Bronchus fibroblast of lung (primary cell): ENCODE results near the gene KRTAP4-1. TPM values are rescaled to one million over a fixed set of nuclear protein-coding genes. Genes with fewer than 3 reads are reported as not detected.

Experiments
- total RNA-seq: library from RNA; depleted of rRNA; stranded (reverse); fragments of >200 nt; gene quantifications from 2 replicates; pipeline ENCODE4 v1.2.3, GENCODE V29; 2015

Gene KRTAP4-1
- not detected in 2 replicates for total RNA-seq

DNA sequence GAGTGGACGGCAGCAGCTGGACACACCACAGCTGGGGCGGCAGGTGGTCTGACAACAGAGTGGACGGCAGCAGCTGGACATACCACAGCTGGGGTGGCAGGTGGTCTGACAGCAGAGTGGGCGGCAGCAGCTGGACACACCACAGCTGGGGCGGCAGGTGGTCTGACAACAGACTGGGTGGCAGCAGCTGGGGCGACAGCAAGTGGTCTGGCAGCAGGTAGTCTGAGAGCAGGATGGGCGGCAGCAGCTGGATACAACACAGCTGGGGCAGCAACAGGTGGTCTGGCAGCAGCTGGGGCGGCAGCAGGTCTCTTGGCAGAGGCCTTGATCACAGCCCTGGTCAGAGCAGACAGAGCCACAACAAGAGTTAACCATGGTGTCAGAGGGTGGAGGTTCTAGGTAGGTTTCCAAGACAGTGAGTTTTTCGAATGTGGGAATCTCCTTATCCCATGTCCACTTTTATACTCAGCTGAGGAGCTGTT is at the start of gene KRTAP4-1:
Gene KRTAP4-1 (minus strand): TSS at position 432 of the 482 bp plus-strand sequence. CDS start 57 bp downstream, at position 375.

DNA sequence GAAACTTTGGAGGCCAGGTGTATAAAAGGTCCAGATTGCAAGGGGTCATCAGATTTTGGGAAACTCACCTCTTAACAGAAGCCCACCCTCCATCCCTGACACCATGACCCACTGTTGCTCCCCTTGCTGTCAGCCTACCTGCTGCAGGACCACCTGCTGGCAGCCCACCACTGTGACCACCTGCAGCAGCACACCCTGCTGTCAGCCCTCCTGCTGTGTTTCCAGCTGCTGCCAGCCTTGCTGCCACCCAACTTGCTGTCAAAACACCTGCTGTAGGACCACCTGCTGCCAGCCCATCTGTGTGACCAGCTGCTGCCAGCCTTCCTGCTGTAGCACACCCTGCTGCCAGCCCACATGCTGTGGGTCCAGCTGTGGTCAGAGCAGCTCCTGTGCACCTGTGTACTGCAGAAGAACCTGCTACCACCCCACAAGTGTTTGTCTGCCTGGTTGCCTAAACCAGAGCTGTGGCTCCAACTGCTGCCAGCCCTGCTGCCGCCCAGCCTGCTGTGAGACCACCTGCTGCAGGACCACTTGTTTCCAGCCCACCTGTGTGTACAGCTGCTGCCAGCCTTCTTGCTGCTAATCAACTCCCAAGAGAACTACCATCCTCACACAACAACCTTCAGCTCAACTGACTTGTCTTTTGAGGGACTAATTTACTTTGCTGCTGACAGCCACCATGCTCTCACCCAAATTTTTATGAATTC is 47.8 kb upstream of the KRTAP4-1 start, which contains the start of gene KRTAP9-3:
Gene KRTAP9-3 (plus strand): TSS at position 51 of the 707 bp plus-strand sequence. CDS start 53 bp downstream, at position 104.

DNA sequence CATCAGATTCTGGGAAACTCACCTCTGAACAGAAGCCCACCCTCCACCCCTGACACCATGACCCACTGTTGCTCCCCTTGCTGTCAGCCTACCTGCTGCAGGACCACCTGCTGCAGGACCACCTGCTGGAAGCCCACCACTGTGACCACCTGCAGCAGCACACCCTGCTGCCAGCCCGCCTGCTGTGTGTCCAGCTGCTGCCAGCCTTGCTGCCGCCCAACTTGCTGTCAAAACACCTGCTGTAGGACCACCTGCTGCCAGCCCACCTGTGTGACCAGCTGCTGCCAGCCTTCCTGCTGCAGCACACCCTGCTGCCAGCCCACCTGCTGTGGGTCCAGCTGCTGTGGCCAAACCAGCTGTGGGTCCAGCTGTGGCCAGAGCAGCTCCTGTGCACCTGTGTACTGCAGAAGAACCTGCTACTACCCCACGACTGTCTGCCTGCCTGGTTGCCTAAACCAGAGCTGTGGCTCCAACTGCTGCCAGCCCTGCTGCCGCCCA is 41.9 kb upstream of the KRTAP4-1 start, which contains the start of gene KRTAP9-2:
Gene KRTAP9-2 (plus strand): TSS at position 51 of the 498 bp plus-strand sequence. CDS start 7 bp downstream, at position 58.

DNA sequence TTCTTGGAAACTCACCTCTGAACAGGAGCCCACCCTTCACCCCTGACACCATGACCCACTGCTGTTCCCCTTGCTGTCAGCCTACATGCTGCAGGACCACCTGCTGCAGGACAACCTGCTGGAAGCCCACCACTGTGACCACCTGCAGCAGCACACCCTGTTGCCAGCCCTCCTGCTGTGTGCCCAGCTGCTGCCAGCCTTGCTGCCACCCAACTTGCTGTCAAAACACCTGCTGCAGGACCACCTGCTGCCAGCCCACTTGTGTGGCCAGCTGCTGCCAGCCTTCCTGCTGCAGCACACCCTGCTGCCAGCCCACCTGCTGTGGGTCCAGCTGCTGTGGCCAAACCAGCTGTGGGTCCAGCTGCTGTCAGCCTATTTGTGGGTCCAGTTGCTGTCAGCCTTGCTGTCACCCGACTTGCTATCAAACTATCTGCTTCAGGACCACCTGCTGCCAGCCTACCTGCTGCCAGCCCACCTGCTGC is 5.2 kb upstream of the KRTAP4-1 start, which contains the start of gene KRTAP9-1:
Gene KRTAP9-1 (plus strand): TSS at position 51 of the 482 bp plus-strand sequence. CDS start 0 bp downstream, at position 51.

DNA sequence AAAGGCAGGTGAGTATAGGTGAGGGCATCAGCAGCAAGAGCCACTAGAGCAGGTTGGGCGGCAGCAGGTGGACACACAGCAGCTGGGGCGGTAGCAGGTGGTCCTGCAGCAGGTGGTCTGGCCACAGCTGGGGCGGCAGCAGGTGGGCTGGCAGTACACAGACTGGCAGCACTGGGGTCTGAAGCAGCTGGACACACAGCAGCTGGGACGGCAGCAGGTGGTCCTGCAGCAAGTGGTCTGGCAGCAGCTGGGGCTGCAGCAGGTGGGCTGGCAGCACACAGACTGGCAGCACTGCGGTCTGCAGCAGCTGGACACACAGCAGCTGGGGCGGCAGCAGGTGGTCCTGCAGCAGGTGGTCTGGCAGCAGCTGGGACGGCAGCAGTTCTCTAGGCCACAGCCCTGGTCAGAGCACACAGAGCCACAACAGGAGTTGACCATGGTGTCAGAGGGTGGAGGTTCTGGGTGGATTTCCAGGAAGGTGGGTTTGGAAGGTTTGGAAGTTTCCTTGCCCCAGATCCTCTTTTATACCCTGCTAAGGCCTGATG is 6.9 kb downstream of the KRTAP4-1 start, which contains the start of gene KRTAP4-2:
Gene KRTAP4-2 (minus strand): TSS at position 495 of the 545 bp plus-strand sequence. CDS start 57 bp downstream, at position 438.

DNA sequence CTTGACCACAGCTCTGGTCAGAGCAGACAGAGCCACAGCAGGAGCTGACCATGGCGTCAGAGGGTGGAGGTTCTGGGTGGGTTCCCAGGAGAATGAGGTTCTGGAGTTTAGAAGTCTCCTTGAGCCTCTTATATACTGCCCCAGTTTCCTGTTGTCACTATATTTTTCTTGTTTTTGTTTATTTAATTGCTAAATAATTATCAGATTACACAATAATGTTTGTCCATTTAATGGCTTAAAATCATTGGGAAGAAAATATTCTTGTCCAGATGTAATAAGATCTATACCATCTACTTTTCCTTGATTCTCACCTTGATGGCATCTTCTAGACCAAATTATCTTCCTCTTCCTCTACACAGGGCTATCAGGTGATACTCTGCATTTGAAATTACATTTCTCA is 16.6 kb downstream of the KRTAP4-1 start, which contains the start of gene KRTAP4-3:
Gene KRTAP4-3 (minus strand): TSS at position 101 of the 400 bp plus-strand sequence. CDS start 49 bp downstream, at position 52.

DNA sequence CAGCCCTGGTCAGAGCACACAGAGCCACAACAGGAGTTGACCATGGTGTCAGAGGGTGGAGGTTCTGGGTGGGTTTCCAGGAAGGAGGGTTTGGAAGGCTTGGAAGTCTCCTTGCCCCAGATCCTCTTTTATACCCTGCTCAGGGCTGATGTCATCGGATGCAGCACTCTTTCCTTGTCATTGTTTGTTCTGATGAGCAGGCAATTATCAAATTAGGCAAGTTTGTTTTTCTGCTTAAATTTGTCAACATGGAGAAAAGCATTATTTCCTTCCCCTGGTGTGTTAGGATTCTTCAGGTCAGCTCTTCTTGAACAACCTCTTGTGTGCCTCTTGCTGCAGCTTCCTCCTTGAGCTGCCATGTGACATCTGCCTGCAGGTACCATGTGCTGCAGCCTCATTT is 24.1 kb downstream of the KRTAP4-1 start, which contains the start of gene KRTAP4-4:
Gene KRTAP4-4 (minus strand): TSS at position 101 of the 400 bp plus-strand sequence. CDS start 57 bp downstream, at position 44.

DNA sequence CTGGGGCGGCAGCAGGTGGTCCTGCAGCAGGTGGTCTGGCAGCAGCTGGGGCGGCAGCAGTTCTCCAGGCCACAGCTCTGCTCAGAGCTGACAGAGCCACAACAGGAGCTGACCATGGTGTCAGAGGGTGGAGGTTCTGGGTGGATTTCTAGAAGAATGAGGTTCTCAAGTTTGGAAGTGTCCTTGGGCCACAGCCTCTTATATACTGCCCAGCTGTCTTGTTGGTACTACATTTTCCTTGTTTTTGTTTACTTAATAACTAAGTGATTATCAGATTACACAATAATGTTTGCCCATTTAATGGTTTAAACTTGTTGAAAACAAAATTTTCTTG is 35.1 kb downstream of the KRTAP4-1 start, which contains the start of gene KRTAP4-5:
Gene KRTAP4-5 (minus strand): TSS at position 174 of the 334 bp plus-strand sequence. CDS start 58 bp downstream, at position 116.

DNA sequence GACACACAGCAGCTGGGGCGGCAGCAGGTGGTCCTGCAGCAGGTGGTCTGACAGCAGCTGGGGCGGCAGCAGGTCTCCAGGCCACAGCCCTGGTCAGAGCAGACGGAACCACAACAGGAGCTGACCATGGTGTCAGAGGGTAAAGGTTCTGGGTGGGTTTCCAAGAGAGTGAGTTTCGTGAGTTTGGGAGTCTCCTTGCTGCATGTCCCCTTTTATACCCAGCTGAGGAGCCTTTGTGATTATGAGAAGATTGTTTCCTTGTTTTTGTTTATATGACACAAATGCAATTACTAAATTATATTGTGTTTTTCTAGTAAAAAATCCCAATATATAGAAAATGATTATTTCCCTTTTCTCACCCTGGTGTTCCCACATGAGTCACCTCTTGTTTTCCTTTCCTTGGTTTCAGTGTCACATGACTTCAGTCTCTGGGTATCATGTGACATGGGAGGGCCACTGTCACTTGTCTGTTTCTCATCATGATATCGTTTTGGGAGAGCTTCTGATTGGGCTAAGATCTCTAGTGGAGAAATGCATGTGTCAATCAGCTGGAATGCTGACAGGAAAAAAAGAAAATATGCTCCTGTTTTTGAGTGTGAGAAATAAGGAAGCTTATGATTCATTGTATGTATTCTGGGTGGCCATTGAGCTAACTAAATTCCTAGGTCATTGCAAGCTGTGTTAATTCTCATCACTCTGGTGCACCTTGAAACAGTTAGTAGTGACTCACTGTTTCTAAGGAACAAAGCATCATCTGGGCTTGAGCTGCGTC is 44.2 kb downstream of the KRTAP4-1 start, which contains the start of gene KRTAP4-6:
Gene KRTAP4-6 (minus strand): TSS at position 185 of the 772 bp plus-strand sequence. CDS start 57 bp downstream, at position 128.

Other genes starting within 250 kb of the KRTAP4-1 start
- gene KRT23, start 247.3 kb downstream of the KRTAP4-1 start, total RNA-seq, result under 0.01 TPM in 1 of 2 replicates, not detected in the other
- not detected in 2 replicates for gene KRT39, start 218.0 kb downstream of the KRTAP4-1 start, total RNA-seq
- gene KRT40, start 200.6 kb downstream of the KRTAP4-1 start, total RNA-seq, result not detected in 2 replicates
- not detected in 2 replicates for gene KRTAP3-3, start 190.7 kb downstream of the KRTAP4-1 start, total RNA-seq
- not detected in 2 replicates for gene KRTAP3-2, start 185.0 kb downstream of the KRTAP4-1 start, total RNA-seq
- gene KRTAP3-1, start 175.8 kb downstream of the KRTAP4-1 start, total RNA-seq, result not detected in 2 replicates
- gene KRTAP1-5, start 157.7 kb downstream of the KRTAP4-1 start, total RNA-seq, result 0.50 and 0.59 TPM in 2 replicates
- gene KRTAP1-4, start 154.7 kb downstream of the KRTAP4-1 start, total RNA-seq, result not detected in 2 replicates
- gene KRTAP1-3, start 150.0 kb downstream of the KRTAP4-1 start, total RNA-seq, result not detected in 2 replicates
- not detected in 2 replicates for gene KRTAP1-1, start 143.5 kb downstream of the KRTAP4-1 start, total RNA-seq
- gene KRTAP2-1, start 137.6 kb downstream of the KRTAP4-1 start, total RNA-seq, result not detected in 2 replicates
- not detected in 2 replicates for gene KRTAP2-2, start 129.7 kb downstream of the KRTAP4-1 start, total RNA-seq
- not detected in 2 replicates for gene KRTAP2-3, start 124.8 kb downstream of the KRTAP4-1 start, total RNA-seq
- not detected in 2 replicates for gene KRTAP2-4, start 119.0 kb downstream of the KRTAP4-1 start, total RNA-seq
- not detected in 2 replicates for gene KRTAP4-7, start 100.8 kb downstream of the KRTAP4-1 start, total RNA-seq
- not detected in 2 replicates for gene KRTAP4-8, start 86.8 kb downstream of the KRTAP4-1 start, total RNA-seq
- not detected in 2 replicates for gene KRTAP4-16, start 82.7 kb downstream of the KRTAP4-1 start, total RNA-seq
- not detected in 2 replicates for gene KRTAP4-9, start 79.5 kb downstream of the KRTAP4-1 start, total RNA-seq
- gene KRTAP4-11, start 66.5 kb downstream of the KRTAP4-1 start, total RNA-seq, result not detected in 2 replicates
- gene KRTAP4-12, start 60.7 kb downstream of the KRTAP4-1 start, total RNA-seq, result not detected in 2 replicates
- gene KRTAP4-6, start 44.4 kb downstream of the KRTAP4-1 start, total RNA-seq, result not detected in 2 replicates
- gene KRTAP4-5, start 35.1 kb downstream of the KRTAP4-1 start, total RNA-seq, result not detected in 2 replicates
- not detected in 2 replicates for gene KRTAP4-4, start 24.2 kb downstream of the KRTAP4-1 start, total RNA-seq
- gene KRTAP4-3, start 16.7 kb downstream of the KRTAP4-1 start, total RNA-seq, result not detected in 2 replicates
- gene KRTAP4-2, start 6.7 kb downstream of the KRTAP4-1 start, total RNA-seq, result not detected in 2 replicates
- not detected in 2 replicates for gene KRTAP9-1, start 5.0 kb upstream of the KRTAP4-1 start, total RNA-seq
- not detected in 2 replicates for gene KRTAP9-2, start 41.7 kb upstream of the KRTAP4-1 start, total RNA-seq
- not detected in 2 replicates for gene KRTAP9-3, start 47.5 kb upstream of the KRTAP4-1 start, total RNA-seq
- not detected in 2 replicates for gene KRTAP9-8, start 53.1 kb upstream of the KRTAP4-1 start, total RNA-seq
- gene KRTAP9-4, start 64.8 kb upstream of the KRTAP4-1 start, total RNA-seq, result not detected in 2 replicates
- not detected in 2 replicates for gene KRTAP9-9, start 70.5 kb upstream of the KRTAP4-1 start, total RNA-seq
- gene KRTAP9-6, start 80.5 kb upstream of the KRTAP4-1 start, total RNA-seq, result not detected in 2 replicates
- not detected in 2 replicates for gene KRTAP9-7, start 90.8 kb upstream of the KRTAP4-1 start, total RNA-seq
- not detected in 2 replicates for gene KRTAP29-1, start 117.9 kb upstream of the KRTAP4-1 start, total RNA-seq
- not detected in 2 replicates for gene KRTAP16-1, start 124.4 kb upstream of the KRTAP4-1 start, total RNA-seq
- gene KRTAP17-1, start 130.8 kb upstream of the KRTAP4-1 start, total RNA-seq, result not detected in 2 replicates
- not detected in 2 replicates for gene KRT33A, start 165.9 kb upstream of the KRTAP4-1 start, total RNA-seq
- not detected in 2 replicates for gene KRT33B, start 184.9 kb upstream of the KRTAP4-1 start, total RNA-seq
- gene KRT34, start 197.4 kb upstream of the KRTAP4-1 start, total RNA-seq, result 0.89 and 1.0 TPM in 2 replicates
- gene KRT31, start 212.7 kb upstream of the KRTAP4-1 start, total RNA-seq, result not detected in 2 replicates
- gene KRT37, start 239.7 kb upstream of the KRTAP4-1 start, total RNA-seq, result not detected in 2 replicates